ENCODE measurements around the gene RYR1. TPM values are rescaled to one million over a fixed set of nuclear protein-coding genes. Genes with fewer than 3 reads are reported as not detected.
"Not testable (repeated sequence)": the region's sequence is repeated elsewhere in the genome, so short reads cannot be mapped to it uniquely, and the experiment has no call there.

RYR1 gene
- polyA plus RNA-seq, 3 donors: 5.1 to 6.6 (median 5.2) TPM

DNA sequence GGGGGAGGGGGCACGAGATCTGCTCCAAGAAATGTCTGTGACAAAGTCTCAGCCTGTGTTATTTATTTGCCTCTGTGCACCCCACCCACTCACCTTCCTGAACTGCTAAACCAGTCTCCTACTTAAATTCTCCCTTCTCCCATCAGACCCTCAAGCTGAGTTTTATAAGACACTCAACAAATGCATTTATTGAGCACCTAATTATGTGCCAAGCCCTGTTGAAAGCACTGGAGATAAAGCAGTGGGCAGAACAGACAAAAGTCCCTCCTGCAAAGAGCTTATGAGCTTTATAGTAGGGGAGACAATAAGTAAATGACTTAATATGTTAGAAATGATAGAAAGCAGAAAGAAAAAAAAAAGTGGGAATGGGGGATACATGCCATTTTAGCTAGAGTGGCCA, 34.0 kb upstream of the RYR1 start:
- DNase-seq: no peak

DNA sequence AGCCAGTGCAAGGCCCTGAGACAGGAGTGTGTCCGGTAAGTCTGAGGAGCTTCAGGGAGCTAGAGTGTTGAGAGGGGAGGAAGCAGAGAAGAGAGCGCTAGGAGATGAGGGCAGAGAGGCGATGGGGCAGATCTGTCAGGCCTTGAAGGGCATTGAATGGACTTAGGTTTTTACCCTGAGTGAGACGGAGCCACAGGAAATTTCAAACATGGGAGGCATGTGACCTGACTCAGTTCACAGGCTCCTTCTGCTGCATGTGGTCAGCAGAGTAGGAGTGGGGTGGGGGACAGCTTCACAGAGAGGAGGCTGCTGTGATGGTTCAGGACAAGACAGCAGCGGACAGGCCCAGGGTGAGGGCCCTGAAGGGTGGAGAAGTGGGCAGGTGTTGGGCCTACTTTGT, 33.1 kb upstream of the RYR1 start:
- DNase-seq: no peak

DNA sequence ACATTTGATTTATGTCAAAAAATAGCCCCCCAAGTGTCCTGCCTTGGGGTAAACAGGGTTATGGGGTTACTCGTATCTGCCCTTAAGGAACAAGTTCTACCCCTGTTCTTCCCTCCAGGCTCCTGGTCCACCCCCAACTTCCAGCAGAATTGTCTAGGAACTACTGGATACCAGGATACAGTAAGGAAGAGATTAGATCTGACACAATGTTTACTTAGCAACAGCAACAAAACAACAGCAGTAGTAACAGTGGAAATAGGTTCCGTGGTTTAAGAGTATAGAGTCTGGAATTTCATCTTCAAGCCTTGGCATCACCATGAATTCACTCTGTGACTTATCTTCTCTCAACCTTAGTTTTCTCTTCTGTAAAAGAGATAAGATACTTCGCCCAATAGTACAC, 32.3 kb upstream of the RYR1 start:
- no peak for DNase-seq

GRCh38 chr19:38402623-38402966, 30.9 kb upstream of the RYR1 start:
- no peak for DNase-seq

GRCh38 chr19:38402967-38403674, 30.4 kb upstream of the RYR1 start, which contains the start of gene FAM98C:
TSS of gene FAM98C (plus strand) at chr19:38403093. CDS start at chr19:38403154, 61 bp downstream.
- DNase-seq: peak; percentile 97

GRCh38 chr19:38404858-38405257, 28.6 kb upstream of the RYR1 start:
- no peak for DNase-seq

DNA sequence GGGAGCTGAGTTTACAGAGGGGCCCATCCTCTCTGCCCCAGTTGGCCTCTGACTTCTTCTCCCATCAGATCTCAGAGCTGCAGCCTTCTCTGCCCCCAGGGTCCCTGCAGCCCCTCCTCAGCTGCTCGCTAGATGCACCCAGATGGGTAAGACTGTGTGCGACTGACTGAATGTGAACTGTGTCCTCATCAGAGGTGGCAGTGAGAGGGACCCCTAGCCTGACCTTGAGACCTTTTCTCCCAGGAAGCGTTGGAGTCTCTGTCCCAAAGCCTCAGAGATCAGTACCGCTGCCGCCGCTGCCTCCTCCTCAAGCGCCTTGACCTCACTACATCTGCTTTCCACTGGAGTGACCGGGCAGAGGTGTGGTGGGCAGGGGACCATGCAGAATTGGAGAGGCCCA, 28.2 kb upstream of the RYR1 start:
- no peak for DNase-seq

- DNase-seq: no peak
Measured at GRCh38 chr19:38409631-38410133, 23.8 kb upstream of the RYR1 start.

GRCh38 chr19:38410407-38410806, 23.1 kb upstream of the RYR1 start:
- not testable (repeated sequence) for DNase-seq

- DNase-seq: no peak
Measured at GRCh38 chr19:38411041-38411712, 22.3 kb upstream of the RYR1 start.

GRCh38 chr19:38411898-38412297, 21.6 kb upstream of the RYR1 start:
- DNase-seq: not testable (repeated sequence)

DNA sequence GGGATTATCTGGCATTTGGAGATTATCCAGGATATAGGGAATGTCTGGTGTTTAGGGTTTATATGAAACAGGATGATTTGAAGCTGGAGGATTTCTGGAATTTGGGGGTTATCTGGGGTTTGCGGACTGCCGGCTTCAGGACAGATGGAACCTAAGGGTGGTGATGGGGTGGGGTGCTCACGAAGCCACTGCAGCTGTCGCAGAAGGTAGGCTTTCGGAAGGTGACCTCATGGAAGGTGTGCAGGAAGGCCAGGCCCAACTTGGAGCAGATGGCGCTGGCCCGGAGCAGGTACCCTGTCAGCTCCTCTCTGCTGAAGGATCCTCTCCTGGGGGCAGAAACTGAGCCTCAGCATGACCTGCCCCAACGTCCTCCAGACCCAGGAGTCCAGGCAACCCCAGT, 21.0 kb upstream of the RYR1 start:
- DNase-seq: no peak

GRCh38 chr19:38412961-38413360, 20.5 kb upstream of the RYR1 start:
- DNase-seq: no peak

- DNase-seq: no peak
Measured at GRCh38 chr19:38413416-38413815, 20.1 kb upstream of the RYR1 start.

GRCh38 chr19:38417146-38417543, 16.3 kb upstream of the RYR1 start:
- DNase-seq: no peak

DNA sequence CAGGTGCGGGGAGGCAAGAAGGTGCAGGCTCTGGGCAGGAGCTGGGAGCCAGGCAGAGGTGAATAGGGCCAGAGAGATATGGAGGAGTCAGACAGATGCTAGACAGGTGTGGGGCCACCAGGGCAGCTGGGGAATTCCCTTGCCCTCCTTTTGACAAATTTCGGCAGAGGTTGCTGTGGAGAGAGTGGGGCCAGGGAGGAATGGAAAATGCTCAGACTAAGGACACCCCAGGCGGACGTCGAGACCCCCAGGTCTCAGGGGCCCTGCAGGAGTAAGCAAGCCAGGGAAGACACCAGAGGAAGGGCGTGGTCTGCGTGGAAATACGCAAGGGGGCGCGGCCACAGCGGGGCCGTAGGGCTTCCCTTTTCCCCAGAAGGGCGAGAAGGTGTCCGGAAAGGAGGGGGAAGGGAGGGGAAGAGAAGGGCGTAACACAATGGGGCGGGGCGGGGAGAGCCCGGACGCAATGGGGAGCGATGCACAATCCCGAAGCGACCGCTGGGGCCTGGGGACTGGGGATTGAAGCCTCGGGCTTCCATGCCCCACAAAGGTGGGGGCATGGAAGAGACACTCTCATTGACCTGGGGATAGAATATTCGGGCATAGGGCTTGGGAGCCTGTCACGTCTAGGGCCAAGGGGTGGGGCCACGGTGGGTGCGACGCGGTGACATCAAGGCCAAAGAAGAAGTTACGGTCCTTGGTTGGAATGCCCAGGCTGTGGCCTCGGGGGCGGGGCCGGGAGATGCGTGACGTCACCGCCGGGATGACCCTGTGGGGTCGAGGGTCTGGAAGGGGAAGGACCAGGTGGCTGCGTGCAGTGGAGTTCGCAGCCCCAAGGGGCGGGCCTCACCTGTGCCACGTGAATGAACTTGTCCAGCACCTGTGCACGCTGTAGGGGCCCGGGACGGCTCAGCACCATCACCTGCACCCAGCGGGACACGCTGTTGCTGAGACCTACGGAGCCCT, 15.7 kb upstream of the RYR1 start:
- no peak for DNase-seq

DNA sequence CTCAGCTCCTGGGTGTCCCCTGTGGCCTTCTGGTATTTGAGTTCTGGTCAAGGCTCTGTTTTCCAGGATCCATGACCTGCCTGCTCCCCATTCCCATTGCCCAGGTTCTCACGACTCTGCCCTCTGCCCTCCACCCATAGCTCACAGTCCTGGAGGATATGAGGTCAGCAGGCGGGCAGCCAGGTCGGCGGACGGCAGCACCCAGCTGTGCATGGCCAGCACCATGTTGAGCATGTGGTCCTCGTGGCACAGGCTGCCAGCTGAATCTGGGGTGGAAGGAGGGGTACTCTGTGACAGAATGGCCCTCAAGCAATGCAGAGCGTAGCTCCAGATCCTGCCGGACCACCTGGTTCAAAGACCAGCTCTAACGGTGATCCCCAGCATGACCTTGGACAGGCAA, 12.6 kb upstream of the RYR1 start:
- no peak for DNase-seq

DNA sequence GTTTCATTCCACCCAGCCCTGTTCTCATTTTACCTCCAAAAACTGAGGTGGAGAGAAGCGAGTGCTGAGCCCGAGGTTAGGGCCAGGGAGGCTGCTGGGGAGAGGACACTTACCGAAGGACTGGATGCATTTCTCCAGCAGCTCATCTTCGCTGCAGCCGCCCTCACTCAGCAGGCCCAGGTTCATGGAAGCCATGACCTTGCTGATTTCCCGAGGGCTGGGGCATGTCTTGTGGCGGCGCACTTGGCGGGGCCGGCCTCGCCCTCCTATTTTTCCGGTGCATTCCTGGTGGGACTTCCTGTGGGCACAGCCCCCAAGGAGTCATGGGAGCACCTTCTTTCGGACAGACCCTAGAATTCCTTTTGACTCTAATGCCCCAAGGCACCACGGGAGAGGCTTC, 11.6 kb upstream of the RYR1 start:
- DNase-seq: no peak

DNA sequence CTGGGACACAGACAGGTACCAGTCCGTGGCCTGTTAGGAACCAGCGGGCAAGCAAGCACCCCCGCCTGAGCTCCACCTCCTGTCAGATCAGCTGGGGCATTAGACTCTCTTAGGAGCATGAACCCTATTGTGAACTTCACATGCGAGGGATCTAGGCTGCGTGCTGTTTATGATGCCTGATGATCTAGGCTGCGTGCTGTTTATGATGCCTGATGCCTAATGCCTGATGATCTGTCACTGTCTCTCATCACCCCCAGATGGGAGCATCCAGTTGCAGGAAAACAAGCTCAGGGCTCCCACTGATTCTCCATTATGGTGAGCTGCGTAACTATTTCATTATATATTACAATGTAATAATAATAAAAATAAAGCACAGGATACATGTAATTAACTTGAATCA, 11.1 kb upstream of the RYR1 start:
- no peak for DNase-seq

- DNase-seq: no peak
Measured at GRCh38 chr19:38424272-38424671, 9.2 kb upstream of the RYR1 start.

DNA sequence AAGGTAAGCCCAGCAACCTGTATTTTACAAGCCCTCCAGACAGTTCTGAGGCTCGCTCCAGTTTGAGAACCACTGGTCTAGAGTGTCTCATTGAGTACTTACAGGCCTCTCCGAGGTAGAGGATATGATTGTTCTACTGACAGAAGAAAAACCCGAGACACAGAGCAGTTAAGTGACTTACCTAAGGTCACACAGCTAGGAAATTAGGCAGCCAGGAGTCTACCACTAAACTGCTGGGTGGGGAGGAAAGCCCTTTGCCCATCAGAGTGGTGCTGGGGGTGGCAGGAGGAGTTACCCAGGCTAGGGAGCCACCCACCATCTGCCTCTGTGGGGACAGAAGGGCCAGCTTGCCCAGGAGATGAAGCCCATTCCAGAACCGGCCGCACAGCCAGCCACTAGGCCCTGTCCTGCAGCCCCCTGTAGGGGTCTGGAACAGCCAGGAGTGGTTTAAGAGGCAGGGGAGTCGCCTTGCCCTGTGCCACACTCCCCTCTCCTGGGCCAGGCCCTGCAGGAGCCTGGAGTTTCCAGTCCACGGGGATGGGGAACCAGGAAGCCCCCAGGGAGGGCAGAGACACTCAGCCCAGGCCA, 8.2 kb upstream of the RYR1 start:
- no peak for DNase-seq

Data from renal pelvis (tissue), 4 donors.